GM21528 (cell line): Measurements from ENCODE around the gene RHEBL1.

Source experiments
- ATAC-seq: cut with Tn5 transposase; IDR thresholded peaks from one replicate; pipeline ENCODE4 v1.9.1; 2021; ENCODE audit warnings: mild to moderate bottlenecking, moderate library complexity; ENCODE audit not compliant: unreplicated experiment, low FRiP score

Gene RHEBL1

DNA sequence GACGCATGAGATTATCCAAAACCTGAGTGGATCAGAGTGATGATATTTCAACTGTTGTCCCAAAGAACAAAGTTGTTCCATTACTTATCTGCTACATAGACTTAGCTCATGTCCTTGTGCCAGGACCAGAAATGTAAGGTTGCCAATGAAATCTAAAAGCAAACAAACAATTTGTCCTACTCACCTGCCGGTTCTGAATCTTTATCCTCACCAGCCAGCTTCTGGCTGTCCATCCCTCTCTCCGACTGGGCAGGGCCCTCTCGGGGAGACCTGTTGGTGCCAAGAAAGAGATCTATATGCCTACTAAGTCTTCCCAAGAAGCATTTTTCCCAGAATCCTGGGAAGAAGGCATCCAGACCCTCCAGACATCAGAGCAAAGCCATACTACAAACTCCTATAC, 14.7 kb downstream of the RHEBL1 start:
- no peak for ATAC-seq

DNA sequence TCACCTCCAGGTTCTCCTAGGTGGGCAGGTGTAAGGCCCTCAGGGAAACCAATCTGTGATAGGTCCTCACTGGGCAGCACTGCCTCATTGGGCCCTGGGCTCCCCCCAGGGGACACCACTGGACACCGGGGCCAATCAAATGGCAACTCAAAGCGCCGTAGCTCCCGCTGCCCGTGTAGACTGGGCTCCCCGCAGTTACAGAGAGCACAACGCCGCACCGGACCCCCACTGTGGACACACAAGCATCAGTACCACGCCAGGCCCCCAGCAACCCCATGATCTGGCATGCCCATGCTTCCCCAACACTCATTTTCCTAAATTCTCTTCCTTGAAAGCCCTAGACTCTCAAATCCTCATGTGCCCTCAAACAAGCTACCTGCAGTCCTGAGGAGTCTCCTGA, 15.3 kb downstream of the RHEBL1 start:
- ATAC-seq, result no peak

GRCh38 chr12:49054096-49054495, 15.7 kb downstream of the RHEBL1 start:
- ATAC-seq, result no peak

DNA sequence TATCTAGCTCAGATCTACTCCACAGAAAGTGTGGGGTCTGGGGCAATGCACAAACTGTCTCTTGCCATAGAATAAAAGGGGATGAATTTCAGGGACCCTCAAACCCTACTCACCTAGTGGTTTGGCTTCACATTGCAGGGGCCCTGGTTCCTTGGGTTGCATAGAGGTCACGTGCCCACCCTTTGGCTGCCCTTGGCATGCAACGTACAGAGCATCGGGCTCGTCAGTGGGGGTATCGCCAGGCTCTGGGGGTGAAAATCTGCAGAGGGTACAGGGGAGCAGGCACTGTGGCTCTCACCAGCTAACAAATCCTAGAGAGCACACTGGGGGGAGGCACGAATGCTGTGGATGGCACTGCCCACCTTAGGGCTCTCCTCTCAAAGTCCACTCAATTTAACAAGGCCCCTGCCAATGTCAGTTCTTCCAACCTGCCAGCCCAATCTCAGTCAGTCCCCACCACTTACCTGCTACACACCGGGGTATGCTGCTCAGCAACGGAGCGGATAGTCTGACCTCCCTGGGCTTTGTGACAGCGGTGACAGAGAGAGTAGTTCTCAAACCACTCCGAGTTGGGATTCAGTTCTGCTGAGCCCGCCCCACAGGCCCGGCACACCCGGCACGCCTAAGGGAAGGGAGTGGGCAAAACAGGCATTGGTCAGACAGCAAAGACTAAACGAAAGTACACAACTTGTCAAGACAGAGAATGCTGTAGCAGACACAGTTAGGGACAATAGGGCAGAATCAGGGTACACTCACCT, 17.1 kb downstream of the RHEBL1 start:
- ATAC-seq, result no peak

DNA sequence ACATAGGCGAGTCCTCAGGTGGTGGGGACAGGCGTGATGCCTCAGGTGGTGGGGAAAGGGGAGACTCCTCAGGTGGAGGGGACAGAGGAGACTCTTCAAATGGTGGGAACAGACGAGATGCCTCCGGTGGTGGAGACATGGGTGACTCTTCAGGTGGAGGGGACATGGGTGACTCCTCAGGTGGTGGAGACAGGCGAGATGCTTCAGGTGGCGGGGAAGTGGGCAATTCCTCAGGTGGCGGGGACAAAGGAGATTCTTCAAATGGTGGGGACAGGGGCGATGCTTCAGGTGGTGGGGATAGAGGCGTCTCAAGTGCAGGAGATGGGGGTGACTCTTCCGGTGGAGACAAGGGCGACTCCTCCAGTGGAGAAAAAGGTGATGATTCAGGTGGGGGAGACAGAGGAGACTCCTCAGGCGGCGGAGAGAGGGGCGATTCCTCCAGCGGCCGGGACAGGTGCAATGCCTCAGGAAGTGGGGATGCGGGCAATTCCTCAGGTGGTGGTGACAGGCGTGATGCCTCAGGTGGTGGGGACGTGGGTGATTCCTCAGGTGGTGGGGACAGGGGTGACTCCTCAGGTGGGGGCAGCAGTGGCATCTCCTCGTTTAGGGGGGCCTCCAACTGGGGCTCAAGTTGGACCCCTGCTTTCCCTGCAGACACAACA, 17.9 kb downstream of the RHEBL1 start:
- ATAC-seq, result no peak

GRCh38 chr12:49051373-49051764, 18.4 kb downstream of the RHEBL1 start:
- no peak for ATAC-seq

GRCh38 chr12:49050507-49051372, 19.0 kb downstream of the RHEBL1 start:
- ATAC-seq, result no peak

DNA sequence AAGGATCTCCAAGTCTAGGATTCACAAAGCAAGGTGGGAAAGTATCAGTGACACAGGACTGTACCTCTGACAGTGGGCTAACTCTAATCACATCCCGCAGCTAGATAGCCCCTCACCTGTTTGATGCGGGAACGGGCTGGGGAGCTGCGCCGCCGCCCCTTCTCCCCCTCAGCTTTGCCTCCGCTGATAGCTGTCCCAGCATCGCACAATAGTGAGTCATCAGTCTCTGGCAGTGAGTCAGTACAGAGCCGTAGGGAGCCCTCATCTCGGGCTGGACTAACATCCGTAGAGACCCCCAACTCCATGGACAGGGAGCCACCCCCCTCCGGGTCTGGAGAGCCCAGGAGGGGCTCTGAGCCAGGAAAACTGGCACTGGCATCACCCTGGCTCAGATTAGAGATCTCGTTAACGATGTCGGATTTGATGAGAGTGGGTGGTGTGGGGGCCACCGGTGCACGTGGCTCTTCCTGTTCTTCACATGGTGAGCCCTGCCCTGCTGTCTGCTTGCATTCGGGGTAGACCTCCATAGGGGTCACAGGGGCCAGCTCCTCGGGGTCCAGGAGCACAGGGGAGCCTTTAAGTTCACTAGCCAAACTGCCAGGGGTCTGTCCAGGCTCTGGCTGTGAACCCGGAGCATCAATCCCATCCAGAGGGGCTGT, 20.1 kb downstream of the RHEBL1 start:
- ATAC-seq, result no peak

DNA sequence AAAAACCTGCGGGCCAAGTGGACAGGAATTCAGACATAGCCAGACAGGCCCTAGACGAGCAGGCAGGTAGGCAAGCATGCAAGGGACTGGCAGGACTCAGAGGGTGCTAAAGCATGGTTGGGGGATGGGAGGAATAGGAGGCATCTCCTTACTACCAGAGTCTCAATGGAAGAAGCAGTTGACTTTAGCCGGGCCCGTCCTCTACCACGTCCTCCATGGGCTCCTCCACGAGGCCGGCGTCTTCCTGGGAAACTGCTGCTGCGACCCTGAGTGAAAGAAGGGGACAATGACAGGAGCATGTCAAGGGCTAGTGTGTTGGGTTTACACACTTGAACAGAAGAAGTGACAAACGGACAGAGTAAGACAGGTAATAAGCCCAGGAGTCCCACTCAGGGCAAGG, 20.8 kb downstream of the RHEBL1 start:
- no peak for ATAC-seq

- no peak for ATAC-seq
Measured at GRCh38 chr12:49046129-49046895, 23.5 kb downstream of the RHEBL1 start.

- no peak for ATAC-seq
Measured at GRCh38 chr12:49044660-49045059, 25.1 kb downstream of the RHEBL1 start.

- ATAC-seq, result no peak
Measured at GRCh38 chr12:49043856-49044258, 25.9 kb downstream of the RHEBL1 start.

DNA sequence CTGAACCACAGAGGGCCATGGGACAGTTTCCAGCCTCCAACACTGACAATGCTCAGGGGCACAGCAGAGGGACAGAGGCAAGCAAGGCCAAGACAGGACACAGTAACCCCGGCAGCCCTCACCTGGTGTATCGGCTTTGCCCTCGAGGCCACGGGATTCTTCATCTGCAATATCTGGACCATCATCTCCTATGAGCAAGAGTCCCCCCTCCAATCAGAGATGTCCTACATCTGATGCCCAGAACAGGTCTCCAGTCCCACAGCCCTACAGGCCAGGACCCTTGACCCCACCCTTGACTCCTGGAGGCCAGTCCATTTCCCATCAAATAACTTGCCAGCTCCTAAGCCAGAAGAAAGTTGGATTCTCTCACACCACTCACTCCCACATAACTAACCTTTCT, 26.5 kb downstream of the RHEBL1 start:
- ATAC-seq, result no peak

GRCh38 chr12:49041881-49042484, 27.8 kb downstream of the RHEBL1 start:
- no peak for ATAC-seq

DNA sequence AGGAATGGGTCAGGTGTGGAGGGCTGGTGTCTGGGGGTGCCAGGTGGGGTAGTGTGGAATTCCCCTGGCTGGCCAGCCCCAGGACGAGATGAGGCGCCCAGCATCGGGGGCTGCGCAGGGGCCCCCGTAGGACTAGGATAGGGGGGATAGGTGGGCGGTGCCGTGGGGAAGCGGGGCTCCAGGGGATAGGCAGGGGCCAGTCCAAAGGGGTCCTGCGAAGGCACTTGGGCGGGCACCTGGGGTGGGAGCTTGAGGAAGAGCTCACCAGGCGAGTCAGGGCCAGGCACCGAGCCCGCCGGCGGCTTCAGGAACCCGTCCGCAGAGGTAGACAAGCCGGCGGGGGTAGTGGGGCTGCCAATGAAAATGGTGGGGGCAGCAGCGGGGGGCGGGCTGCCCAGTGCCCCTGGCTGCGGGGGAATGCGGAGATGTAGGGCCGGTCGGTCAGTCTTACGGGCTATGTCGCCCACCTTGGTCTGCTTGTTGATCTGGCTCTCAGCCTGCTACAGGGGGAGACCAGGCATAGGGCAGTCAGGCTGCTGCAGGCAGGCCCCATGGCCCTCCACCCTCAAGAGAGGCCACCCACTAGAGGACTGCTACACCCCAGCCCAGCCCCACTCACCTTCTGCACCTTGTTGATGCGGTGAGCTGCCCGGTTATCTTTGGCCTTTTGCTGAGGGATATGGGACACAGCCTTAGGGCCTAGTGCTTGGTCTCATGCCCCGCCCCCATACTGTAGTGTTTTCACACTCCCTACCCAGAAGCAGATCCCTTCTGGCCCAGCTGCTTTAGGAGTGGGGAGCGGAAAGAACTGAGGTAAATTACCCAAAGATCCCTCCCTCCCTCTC, 28.5 kb downstream of the RHEBL1 start:
- no peak for ATAC-seq

DNA sequence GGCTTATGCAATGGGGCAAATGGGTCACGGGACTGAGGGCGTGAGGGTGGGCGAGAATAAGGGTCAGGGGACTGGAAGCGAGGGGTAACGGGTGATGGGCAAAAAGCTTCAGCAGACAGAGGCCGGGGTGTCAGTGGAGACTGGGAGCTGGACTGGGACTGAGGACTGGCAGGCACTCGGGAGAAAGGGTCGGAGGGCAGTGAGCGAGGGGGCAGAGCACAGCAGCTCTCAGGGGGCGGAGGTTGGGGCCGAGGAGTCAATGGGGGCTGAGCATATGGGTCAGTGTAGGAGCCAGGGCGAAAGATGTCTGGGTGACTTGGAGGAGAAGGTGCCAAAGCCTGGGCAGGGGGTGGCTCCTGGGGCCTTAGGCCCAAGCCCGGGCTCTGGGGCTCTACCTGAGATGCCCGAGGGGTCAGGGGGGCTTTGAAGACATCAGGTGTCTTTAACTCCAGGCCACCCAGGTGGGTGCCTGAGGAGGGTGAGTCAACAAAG, 29.4 kb downstream of the RHEBL1 start:
- ATAC-seq, result no peak

GRCh38 chr12:49039421-49040363, 30.1 kb downstream of the RHEBL1 start:
- no peak for ATAC-seq
